Immature natural killer cell (primary cell): Measurements from ENCODE around the gene FZR1. TPM values are rescaled to one million over a fixed set of nuclear protein-coding genes. Genes with fewer than 3 reads are reported as not detected.
A peak's percentile ranks its signal among the peaks of the same experiment; 100 is the strongest.
"Not testable (repeated sequence)": the region's sequence is repeated elsewhere in the genome, so short reads cannot be mapped to it uniquely, and the experiment has no call there.

ENCODE experiments used
- DNase-seq, 3 donors: peaks; one replicate each; pipeline ENCODE4 v3.0.0; 2022; ENCODE audit warnings: mixed read lengths in 1 of 3
- H3K27ac Mint-ChIP-seq, 6 donors: one replicate each; pipeline ENCODE4 v1.8.0; 2020; ENCODE audit warnings: mixed read lengths in 6 of 6, mild to moderate bottlenecking in 5 of 6, inconsistent platforms in 4 of 6, moderate library complexity in 3 of 6
- H3K27me3 Mint-ChIP-seq, 3 donors: one replicate each; pipeline ENCODE4 v1.8.0; 2020 to 2021; ENCODE audit warnings: low read depth in 3 of 3, mild to moderate bottlenecking in 3 of 3, mixed read lengths in 3 of 3, moderate library complexity in 3 of 3, inconsistent platforms in 1 of 3
- H3K36me3 Mint-ChIP-seq, 3 donors: one replicate each; pipeline ENCODE4 v1.8.0; 2020; ENCODE audit warnings: mixed read lengths in 3 of 3, inconsistent platforms in 2 of 3, mild to moderate bottlenecking in 2 of 3
- H3K4me1 Mint-ChIP-seq, 2 donors: one replicate each; pipeline ENCODE4 v1.8.0; 2020; ENCODE audit warnings: inconsistent platforms in 2 of 2, mild to moderate bottlenecking in 2 of 2, mixed read lengths in 2 of 2, moderate library complexity in 1 of 2
- H3K4me3 Mint-ChIP-seq, 5 donors: one replicate each; pipeline ENCODE4 v1.8.0; 2020; ENCODE audit warnings: mild to moderate bottlenecking in 5 of 5, mixed read lengths in 5 of 5, inconsistent platforms in 3 of 5, moderate library complexity in 3 of 5
- H3K9me3 Mint-ChIP-seq, 6 donors: one replicate each; pipeline ENCODE4 v1.8.0; 2020; ENCODE audit warnings: mild to moderate bottlenecking in 6 of 6, mixed read lengths in 6 of 6, inconsistent platforms in 4 of 6, moderate library complexity in 3 of 6
- polyA plus RNA-seq, 3 donors: library from polyadenylated mRNA; unstranded; fragments of 300-500 nt; fragmentation: Illumina TruSeq; gene quantifications; one replicate each; pipeline ENCODE4 v1.2.3, GENCODE V29; 2021

Gene FZR1
- polyA plus RNA-seq, 3 donors from 2014 or later: 6.8 to 14.2 (median 9.7) TPM

DNA sequence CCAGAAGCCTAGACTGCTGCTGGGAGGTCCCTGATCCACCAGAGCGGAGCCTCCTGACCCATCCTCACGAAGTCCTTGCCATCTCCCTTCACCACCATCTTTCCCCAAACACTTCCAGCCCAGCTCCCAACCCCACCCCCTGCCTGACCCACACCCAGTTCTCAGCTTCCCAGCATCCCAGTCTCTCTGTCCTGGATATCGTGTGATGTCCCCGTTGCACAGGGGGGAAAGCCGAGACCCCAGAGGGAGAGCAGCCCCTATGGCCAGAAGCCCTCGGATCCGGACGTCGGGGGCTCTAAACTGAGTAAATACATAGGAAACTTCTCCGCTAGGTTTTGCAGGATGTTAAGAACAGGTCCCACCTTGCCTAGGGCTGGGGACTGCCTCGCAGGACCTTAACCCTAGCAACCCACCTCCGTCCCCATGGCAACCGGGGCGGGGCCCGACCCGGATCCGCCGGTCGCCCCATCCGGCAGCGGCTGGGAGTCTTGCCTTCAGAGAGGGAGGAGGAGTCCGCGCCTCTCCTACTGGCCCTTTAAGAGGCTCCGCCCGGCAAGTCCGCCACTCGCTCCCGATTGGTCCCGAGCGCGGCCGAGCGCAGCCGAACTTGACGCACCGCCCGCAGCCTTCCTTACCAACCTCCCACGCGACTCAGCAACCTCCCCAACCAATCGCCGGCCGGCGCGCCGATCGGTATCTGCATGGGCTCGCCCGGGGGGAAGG, 66.2 kb downstream of the FZR1 start:
- Mint-ChIP-seq H3K27me3 (peaks cover 0 to 8% (median 4%) of the 10 kb centered on the region in 3 donors), H3K4me3 (peak overlapping the region; percentile 73 to 85 (median 79)), H3K9me3 (no peaks in the 10 kb centered on the region), H3K4me1 (peaks cover 11 to 13% of the 10 kb centered on the region in 2 donors), H3K36me3 (peaks cover 0 to 6% (median 0%) of the 10 kb centered on the region in 3 donors), H3K27ac (peak overlapping the region in 4 of 6 donors; percentile 36 to 77 (median 61))
- DNase-seq: peak; percentile 97 to 98 (median 98)

DNA sequence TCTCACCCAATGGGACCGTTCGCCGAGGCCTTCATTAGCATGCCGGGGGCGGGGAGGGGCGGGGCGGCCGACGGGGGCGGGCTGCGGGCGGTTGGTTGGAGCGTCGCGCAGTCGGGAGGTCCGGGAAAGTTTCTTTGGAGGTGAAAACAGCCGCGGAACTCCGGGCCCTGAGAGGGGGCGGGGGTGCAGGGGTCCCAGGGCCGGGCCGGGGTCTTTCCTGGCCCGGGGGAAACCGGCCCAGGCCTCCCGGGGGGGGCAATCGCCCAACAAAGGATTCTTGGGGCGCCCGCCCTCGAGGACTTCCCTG, 66.7 kb downstream of the FZR1 start, which contains the start of gene HMG20B:
HMG20B (plus strand) TSS at position 90 of the 307 bp plus-strand sequence. CDS start 366 bp downstream, outside the sequence.
- Mint-ChIP-seq H3K9me3 (no peaks in the 10 kb centered on the region), H3K4me3 (peak within 1 kb of the TSS; percentile 76 to 85 (median 81)), H3K4me1 (peaks cover 11 to 13% of the 10 kb centered on the region in 2 donors), H3K36me3 (peaks cover 0 to 6% (median 0%) of the 10 kb centered on the region in 3 donors), H3K27ac (peak within 1 kb of the TSS in 4 of 6 donors; percentile 36 to 84 (median 64)), H3K27me3 (peaks cover 0 to 8% (median 4%) of the 10 kb centered on the region in 3 donors)
- no peak for DNase-seq

DNA sequence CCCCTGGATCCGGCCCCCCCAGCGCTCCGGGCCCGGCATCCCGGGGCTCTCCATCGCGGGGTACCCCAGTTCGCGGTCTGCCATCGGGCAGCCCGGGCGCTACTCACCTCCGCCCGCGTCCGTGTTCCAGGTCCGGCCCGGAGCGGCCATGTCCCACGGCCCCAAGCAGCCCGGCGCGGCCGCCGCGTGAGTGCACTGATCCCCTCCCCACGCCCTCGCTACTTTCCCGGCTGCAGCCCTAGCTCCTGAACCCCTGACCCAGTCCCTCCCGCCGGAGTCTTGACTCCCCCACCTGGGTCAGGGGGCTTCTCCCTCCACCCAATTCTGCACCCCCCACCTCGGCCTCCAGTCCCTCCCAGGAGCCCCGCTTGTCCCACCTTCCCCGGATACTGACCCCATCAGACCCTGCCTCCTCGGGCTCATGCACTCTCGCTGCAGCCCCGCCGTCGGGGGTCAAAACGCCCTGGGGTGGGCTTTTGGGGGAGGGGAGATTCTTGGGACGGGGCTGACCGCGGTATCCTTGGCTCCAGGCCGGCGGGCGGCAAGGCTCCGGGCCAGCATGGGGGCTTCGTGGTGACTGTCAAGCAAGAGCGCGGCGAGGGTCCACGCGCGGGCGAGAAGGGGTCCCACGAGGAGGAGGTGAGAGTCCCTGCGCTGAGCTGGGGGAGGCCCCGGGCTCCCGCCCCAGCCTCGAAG, 67.2 kb downstream of the FZR1 start:
- Mint-ChIP-seq H3K4me3 (peak overlapping the region; percentile 76 to 85 (median 81)), H3K27me3 (peaks cover 0 to 8% (median 4%) of the 10 kb centered on the region in 3 donors), H3K27ac (peak overlapping the region in 2 of 6 donors; percentile 50 to 51), H3K36me3 (peaks cover 0 to 6% (median 0%) of the 10 kb centered on the region in 3 donors), H3K4me1 (peaks cover 11 to 13% of the 10 kb centered on the region in 2 donors), H3K9me3 (no peaks in the 10 kb centered on the region)
- DNase-seq: no peak

DNA sequence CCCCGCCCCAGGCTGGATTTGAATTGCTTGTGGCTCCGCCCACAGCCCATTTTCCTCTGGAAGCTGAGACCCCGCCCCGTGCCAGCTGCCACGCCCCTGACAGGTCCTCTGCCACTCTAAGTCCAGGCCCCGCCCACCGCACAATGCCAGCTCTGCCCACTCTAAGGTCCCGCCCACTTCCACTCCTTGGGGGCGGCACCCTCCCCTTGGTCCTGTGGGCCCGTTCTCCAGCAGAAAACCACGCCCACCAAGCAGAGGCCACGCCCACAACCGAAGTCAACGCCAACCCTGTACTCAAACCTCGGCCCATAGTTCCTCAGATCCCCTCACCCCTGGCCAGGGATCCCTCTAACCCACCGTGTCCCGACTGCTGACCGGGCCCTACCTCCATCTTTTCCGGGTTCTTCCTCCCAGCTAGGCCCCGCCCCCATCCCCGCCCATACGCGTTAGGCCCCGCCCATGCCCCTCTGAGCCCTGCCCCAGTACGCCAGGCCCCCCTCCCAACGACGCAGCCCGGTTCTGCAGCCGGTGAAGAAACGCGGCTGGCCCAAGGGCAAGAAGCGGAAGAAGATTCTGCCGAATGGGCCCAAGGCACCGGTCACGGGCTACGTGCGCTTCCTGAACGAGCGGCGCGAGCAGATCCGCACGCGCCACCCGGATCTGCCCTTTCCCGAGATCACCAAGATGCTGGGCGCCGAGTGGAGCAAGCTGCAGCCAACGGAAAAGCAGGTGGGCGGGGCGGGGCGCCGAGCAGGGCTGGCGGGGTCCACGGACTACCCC, 67.9 kb downstream of the FZR1 start:
- H3K9me3 Mint-ChIP-seq: no peaks in the 10 kb centered on the region
- peak overlapping the region in 3 of 6 donors; percentile 51 to 84 (median 57) for H3K27ac Mint-ChIP-seq
- peak overlapping the region; percentile 76 to 85 (median 81) for H3K4me3 Mint-ChIP-seq
- H3K4me1 Mint-ChIP-seq: peaks cover 11 to 13% of the 10 kb centered on the region in 2 donors
- DNase-seq: peak; percentile 73 to 80 (median 76)
- peaks cover 0 to 8% (median 4%) of the 10 kb centered on the region in 3 donors for H3K27me3 Mint-ChIP-seq
- peaks cover 0 to 6% (median 0%) of the 10 kb centered on the region in 3 donors for H3K36me3 Mint-ChIP-seq

DNA sequence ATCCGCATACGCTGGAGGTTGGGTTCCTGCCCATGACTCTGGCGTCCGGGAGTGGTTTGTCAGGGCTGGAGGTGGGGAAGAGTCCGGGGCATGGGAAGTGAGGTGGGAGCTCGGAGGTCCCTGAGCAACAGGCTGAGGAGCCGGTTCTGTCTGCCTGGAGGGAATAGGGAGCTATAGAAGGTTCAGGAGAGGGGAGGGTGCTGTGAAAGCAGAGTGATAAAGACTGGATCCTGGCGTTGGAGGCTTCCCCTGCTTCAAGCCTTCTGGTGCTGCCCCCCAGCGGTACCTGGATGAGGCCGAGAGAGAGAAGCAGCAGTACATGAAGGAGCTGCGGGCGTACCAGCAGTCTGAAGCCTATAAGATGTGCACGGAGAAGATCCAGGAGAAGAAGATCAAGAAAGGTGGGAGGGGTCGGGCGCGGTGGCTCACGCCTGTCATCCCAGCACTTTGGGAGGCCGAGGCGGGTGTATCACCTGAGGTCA, 69.2 kb downstream of the FZR1 start:
- peaks cover 11 to 13% of the 10 kb centered on the region in 2 donors for H3K4me1 Mint-ChIP-seq
- H3K4me3 Mint-ChIP-seq: peak overlapping the region in 3 of 5 donors; percentile 38 to 40 (median 40)
- H3K27ac Mint-ChIP-seq: peak overlapping the region in 2 of 6 donors; percentile 7 to 30
- H3K27me3 Mint-ChIP-seq: peaks cover 0 to 8% (median 4%) of the 10 kb centered on the region in 3 donors
- H3K9me3 Mint-ChIP-seq: no peaks in the 10 kb centered on the region
- DNase-seq: no peak
- peaks cover 0 to 6% (median 0%) of the 10 kb centered on the region in 3 donors for H3K36me3 Mint-ChIP-seq

DNA sequence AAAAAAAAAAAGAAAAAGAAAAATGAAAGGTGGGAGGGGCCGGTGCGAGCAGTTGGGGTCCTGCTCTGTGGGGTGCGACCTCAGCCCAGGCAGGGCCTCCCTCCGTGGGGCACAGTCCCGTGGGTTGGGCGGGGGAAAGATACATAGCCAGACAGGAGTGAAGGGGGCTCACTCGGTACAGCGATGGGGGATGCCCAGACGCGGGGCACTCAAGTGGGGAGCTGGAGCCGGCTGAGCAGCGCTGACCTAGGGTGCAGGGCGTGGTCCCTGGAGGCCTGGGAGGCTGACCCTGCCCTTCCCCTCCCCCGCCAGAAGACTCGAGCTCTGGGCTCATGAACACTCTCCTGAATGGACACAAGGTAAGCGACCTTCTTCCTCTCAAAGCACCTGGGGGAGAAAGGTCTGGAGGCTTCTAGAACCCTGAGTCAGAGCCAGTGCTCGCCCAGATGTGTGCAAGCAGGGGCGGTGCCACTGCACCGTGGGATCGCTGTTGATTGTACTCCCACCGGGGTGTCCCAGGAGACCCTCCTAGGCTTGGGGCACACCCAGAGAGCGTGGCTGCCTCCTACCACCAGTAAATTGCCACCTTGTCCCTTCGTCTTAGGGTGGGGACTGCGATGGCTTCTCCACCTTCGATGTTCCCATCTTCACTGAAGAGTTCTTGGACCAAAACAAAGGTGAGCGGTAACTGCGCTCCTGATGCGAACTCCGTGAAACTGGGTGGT, 70.0 kb downstream of the FZR1 start:
- Mint-ChIP-seq H3K4me1 (peaks cover 11 to 13% of the 10 kb centered on the region in 2 donors), H3K27me3 (peaks cover 0 to 8% (median 4%) of the 10 kb centered on the region in 3 donors), H3K27ac (no peak overlapping the region), H3K4me3 (peak overlapping the region in 1 of 5 donors; percentile 18), H3K36me3 (peaks cover 0 to 6% (median 0%) of the 10 kb centered on the region in 3 donors), H3K9me3 (no peaks in the 10 kb centered on the region)
- no peak for DNase-seq

DNA sequence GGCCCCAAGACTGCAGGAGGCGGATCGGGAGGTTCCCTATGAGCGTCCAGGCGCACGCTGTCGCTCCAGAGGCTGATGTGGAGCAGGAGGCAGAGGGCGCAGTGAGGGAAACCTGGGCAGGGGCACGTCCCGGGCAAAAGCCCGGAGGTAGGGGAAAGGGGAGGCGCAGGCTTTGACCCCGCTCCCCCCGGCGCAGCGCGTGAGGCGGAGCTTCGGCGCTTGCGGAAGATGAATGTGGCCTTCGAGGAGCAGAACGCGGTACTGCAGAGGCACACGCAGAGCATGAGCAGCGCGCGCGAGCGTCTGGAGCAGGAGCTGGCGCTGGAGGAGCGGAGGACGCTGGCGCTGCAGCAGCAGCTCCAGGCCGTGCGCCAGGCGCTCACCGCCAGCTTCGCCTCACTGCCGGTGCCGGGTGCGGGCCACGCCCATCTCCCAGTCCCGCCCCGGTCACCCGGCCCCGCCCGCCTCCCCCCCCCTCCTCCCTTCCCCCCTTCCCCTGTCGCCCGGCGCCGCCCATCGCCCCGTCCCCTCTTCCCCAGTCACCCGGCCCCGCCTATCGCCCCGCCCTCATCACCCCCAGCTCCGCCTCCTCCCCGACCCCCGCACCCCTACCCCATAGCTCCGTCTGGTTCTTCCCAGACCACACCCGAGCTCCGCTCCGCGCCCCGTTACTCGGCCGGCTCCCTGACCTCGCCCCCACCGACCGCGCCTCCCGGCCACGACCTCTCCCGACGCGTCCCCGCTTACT, 70.8 kb downstream of the FZR1 start:
- Mint-ChIP-seq H3K4me1 (peaks cover 5 to 11% of the 10 kb centered on the region in 2 donors), H3K4me3 (peak overlapping the region in 2 of 5 donors; percentile 5 to 18), H3K9me3 (no peaks in the 10 kb centered on the region), H3K27ac (no peak overlapping the region), H3K27me3 (peaks cover 0 to 8% (median 4%) of the 10 kb centered on the region in 3 donors), H3K36me3 (peaks cover 0 to 6% (median 0%) of the 10 kb centered on the region in 3 donors)
- no peak for DNase-seq

DNA sequence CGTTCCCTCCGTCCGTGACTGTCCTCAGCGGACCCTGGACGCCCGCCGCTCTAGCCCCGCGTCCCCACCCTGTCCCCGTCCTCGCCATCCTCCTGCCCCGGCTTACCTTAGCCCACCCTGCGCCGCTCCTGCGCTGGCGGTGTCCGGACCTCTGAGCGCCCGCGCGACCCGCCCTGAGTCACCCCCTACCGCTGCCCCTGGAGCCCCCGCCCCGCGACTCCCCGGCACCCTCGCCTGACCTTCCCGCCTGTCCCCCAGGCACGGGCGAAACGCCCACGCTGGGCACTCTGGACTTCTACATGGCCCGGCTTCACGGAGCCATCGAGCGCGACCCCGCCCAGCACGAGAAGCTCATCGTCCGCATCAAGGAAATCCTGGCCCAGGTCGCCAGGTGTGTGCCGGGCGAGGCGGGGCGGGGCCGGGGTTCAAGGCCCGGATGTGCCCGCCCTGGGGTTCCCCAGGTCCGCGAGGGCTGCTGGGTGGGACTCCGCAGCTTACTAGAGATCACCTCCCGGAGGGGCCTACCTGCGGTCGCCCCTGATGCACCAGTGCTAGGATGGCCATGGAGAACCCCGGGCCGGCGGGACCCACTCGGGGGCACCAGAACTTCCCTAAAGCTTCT, 71.7 kb downstream of the FZR1 start:
- no peak overlapping the region for H3K27ac Mint-ChIP-seq
- no peaks in the 10 kb centered on the region for H3K9me3 Mint-ChIP-seq
- H3K4me3 Mint-ChIP-seq: no peak overlapping the region
- peaks cover 0 to 6% (median 0%) of the 10 kb centered on the region in 3 donors for H3K36me3 Mint-ChIP-seq
- peaks cover 0 to 7% of the 10 kb centered on the region in 2 donors for H3K4me1 Mint-ChIP-seq
- DNase-seq: no peak
- H3K27me3 Mint-ChIP-seq: peaks cover 2 to 5% (median 2%) of the 10 kb centered on the region in 3 donors

DNA sequence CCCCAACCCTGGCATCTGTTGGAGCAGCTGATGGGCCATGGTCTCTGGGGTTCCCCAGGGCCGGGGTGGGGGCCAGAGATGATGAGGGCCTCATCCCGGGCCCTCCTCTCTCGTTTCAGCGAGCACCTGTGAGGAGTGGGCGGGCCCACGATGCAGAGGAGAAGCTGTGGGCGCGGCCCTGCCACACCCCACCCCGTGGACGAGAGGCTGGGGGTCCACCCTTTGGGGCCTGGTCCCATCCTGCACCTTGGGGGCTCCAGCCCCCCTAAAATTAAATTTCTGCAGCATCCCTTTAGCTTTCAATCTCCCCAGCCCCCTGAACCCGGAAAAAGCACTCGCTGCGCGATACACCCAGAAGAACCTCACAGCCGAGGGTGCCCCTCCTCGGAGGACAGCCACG, 72.3 kb downstream of the FZR1 start:
- H3K27ac Mint-ChIP-seq: no peak overlapping the region
- H3K27me3 Mint-ChIP-seq: peaks cover 2 to 5% (median 2%) of the 10 kb centered on the region in 3 donors
- peaks cover 0 to 6% (median 0%) of the 10 kb centered on the region in 3 donors for H3K36me3 Mint-ChIP-seq
- H3K4me3 Mint-ChIP-seq: no peak overlapping the region
- no peak for DNase-seq
- peaks cover 0 to 7% of the 10 kb centered on the region in 2 donors for H3K4me1 Mint-ChIP-seq
- H3K9me3 Mint-ChIP-seq: no peaks in the 10 kb centered on the region

DNA sequence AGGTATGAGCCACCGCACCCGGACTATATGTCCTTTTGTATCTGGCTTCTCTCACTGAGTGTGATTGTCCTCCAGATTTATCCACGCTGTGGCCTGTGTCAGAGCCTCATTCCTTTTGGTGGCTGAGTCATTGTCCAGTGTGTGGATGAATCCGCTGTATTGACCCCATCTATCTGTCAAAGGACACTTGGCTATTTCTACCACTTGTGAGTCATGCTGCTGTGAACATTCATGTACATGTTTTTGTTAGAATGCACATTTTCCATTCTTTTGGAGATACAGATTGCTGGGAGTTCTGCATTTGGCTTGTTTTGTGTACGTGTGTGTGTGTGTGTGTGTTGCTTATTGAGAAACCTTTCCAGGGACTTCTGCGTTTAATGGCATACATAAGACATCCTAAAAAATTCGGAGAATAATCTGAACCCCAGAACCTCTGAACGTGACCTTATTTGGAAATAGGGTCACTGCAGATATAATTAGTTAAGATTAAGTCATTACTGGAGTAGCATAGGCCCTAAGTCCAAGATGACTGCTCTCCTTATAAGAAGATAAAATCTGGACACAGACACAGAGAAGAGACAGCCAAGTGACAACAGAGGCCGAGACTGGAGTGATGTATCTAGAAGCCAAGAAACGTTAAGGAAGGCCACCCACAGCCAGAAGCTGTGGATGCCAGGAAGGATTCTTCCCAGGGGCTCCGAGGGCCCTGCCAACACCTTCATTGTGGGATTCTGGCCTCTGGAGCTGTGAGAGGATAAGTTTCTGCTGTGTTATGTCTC, 74.2 kb downstream of the FZR1 start:
- Mint-ChIP-seq H3K4me3 (no peak overlapping the region), H3K36me3 (peaks cover 0 to 2% (median 0%) of the 10 kb centered on the region in 3 donors), H3K27me3 (peaks cover 0 to 2% (median 0%) of the 10 kb centered on the region in 3 donors), H3K4me1 (peaks cover 0 to 1% of the 10 kb centered on the region in 2 donors), H3K27ac (no peak overlapping the region), H3K9me3 (no peaks in the 10 kb centered on the region)
- DNase-seq: no peak

DNA sequence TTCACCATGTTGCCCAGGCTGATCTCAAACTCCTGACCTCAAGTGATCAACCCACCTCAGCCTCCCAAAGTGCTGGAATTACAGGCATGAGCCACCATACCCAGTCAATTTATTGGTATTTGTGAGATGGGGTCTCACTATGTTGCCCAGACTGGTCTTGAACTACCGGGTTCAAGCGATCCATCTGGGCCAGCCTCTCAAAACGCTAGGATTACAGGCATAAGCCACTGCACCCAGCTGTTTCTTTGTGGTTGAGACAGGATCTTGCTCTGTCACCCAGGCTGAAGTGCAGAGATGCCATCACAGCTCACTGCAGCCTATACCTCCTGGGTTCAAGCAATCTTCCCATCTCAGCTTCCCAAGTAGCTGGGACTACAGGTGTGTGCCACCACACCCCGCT, 75.7 kb downstream of the FZR1 start:
- DNase-seq, H3K36me3 Mint-ChIP-seq, H3K4me1 Mint-ChIP-seq, H3K27ac Mint-ChIP-seq, H3K4me3 Mint-ChIP-seq, H3K9me3 Mint-ChIP-seq, H3K27me3 Mint-ChIP-seq: not testable (repeated sequence)
